ENCODE data around the gene LZTS2. TPM values are rescaled to one million over a fixed set of nuclear protein-coding genes. Genes with fewer than 3 reads are reported as not detected.

LZTS2 gene
- total RNA-seq, 2 experiments from 2014 or later, result 12.0 to 12.5 TPM

- no peak overlapping the region for H3K27ac Mint-ChIP-seq
- intact Hi-C loops (cut with micrococcal nuclease), result no loop called here
- H3K4me3 Mint-ChIP-seq, result no peak overlapping the region
These were observed 50.8 kb downstream of the LZTS2 start for GRCh38 chr10:101050208-101051069.

DNA sequence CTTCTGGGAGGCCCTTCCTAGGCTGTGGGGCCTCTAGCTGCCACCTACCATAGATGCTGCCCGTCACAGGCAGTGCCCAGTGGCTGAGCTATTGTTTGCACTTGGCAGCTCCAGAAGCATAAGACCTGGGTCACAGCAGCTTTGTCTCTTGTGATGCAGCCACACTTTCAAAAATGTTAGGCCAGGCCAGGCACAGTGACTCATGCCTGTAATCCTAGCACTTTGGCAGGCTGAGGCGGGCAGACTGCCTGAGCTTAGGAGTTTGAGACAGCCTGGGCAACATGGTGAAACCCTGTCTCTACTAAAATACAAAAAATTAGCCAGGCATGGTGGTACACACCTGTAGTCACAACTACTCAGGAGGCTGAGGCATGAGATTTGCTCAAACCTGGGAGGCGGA is 52.7 kb downstream of the LZTS2 start:
- no peak overlapping the region for H3K4me3 Mint-ChIP-seq
- H3K9me3 Mint-ChIP-seq, result no peaks in the 10 kb centered on the region
- DNase-seq, result no peak
- POLR2A ChIA-PET, result interaction anchor here (1.6 kb wide), 1 partner anchor 9 kb away, joined by 5 read pairs; the partner anchor contains the start of gene KAZALD1
- peaks cover 4% of the 10 kb centered on the region for H3K36me3 Mint-ChIP-seq
- peaks cover 15% of the 10 kb centered on the region for H3K4me1 Mint-ChIP-seq (ENCODE audit: low read depth)
- CTCF ChIA-PET, result interaction anchor here (0.8 to 28.4 kb wide), 14 partner anchors 9 to 109 kb away, joined by 3 to 559 read pairs (median 7); partner anchors contain the start of genes KAZALD1, PDZD7 and SFXN3
- intact Hi-C loops (cut with micrococcal nuclease), result no loop called here
- no peak overlapping the region for H3K27ac Mint-ChIP-seq
- H3K27me3 Mint-ChIP-seq, result peaks cover 35% of the 10 kb centered on the region

More at GRCh38 chr10:101050208-101051069, 50.8 kb downstream of the LZTS2 start:
- DNase-seq, result peak; percentile 84
- POLR2A ChIA-PET, result interaction anchor here (0.6 to 1.6 kb wide), 2 partner anchors 11 to 32 kb away, joined by 4 to 5 read pairs; partner anchors contain the start of gene KAZALD1
- Mint-ChIP-seq H3K9me3 (no peaks in the 10 kb centered on the region), H3K36me3 (peaks cover 4% of the 10 kb centered on the region), H3K27me3 (peaks cover 47% of the 10 kb centered on the region), H3K4me1 (ENCODE audit: low read depth) (peaks cover 15% of the 10 kb centered on the region)
- CTCF ChIA-PET, result interaction anchor here (0.6 to 28.4 kb wide), 41 partner anchors 7 to 532 kb away, joined by 3 to 559 read pairs (median 4); partner anchors contain the start of genes KAZALD1, PDZD7 and SFXN3

- DNase-seq, result no peak
- H3K27me3 Mint-ChIP-seq, result peaks cover 24% of the 10 kb centered on the region
- H3K4me1 Mint-ChIP-seq (ENCODE audit: low read depth), result peaks cover 12% of the 10 kb centered on the region
- H3K36me3 Mint-ChIP-seq, result peaks cover 4% of the 10 kb centered on the region
- intact Hi-C loops (cut with micrococcal nuclease), result no loop called here
- no peaks in the 10 kb centered on the region for H3K9me3 Mint-ChIP-seq
- POLR2A ChIA-PET, result no interaction called here
- CTCF ChIA-PET, result interaction anchor here (5.1 to 28.4 kb wide), 2 partner anchors 11 to 14 kb away, joined by 56 to 559 read pairs; partner anchors contain the start of gene KAZALD1
- H3K27ac Mint-ChIP-seq, result no peak overlapping the region
- no peak overlapping the region for H3K4me3 Mint-ChIP-seq
These were observed 53.9 kb downstream of the LZTS2 start for GRCh38 chr10:101053516-101053915.

DNA sequence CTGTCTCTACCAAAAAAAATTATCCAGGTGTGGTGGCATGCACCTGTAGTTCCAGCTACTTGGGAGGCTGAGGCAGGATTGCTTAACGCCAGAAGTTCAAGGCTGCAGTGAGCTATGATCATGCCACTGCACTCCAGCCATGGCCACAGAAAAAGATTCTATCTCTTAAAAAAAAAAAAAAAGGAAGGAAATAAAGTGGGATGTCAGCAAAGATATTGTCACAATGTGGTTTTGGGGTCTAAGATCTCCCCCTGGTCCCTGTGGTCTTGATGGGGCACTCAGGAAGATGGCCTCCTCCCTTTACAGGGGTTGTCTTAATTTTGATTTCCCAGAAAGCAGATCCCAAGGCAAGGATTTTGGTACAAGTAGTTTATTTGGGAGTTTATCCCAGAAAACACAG is 54.7 kb downstream of the LZTS2 start:
- CTCF ChIA-PET, result interaction anchor here (1.2 to 28.4 kb wide), 4 partner anchors 8 to 35 kb away, joined by 5 to 559 read pairs (median 8); partner anchors contain the start of gene KAZALD1
- Mint-ChIP-seq H3K4me3 (no peak overlapping the region), H3K27ac (no peak overlapping the region), H3K9me3 (no peaks in the 10 kb centered on the region), H3K4me1 (ENCODE audit: low read depth) (peaks cover 13% of the 10 kb centered on the region), H3K36me3 (peaks cover 4% of the 10 kb centered on the region), H3K27me3 (peaks cover 15% of the 10 kb centered on the region)
- DNase-seq, result no peak
- intact Hi-C loops (cut with micrococcal nuclease), result no loop called here
- POLR2A ChIA-PET, result no interaction called here

- Mint-ChIP-seq H3K9me3 (no peaks in the 10 kb centered on the region), H3K36me3 (peaks cover 4% of the 10 kb centered on the region), H3K27me3 (peaks cover 10% of the 10 kb centered on the region), H3K4me1 (ENCODE audit: low read depth) (peaks cover 15% of the 10 kb centered on the region), H3K27ac (no peak overlapping the region), H3K4me3 (no peak overlapping the region)
- intact Hi-C loops (cut with micrococcal nuclease), result no loop called here
- no peak for DNase-seq
- ChIA-PET CTCF (interaction anchor here (1.2 to 28.4 kb wide), 5 partner anchors 8 to 36 kb away, joined by 5 to 559 read pairs (median 9); partner anchors contain the start of gene KAZALD1), POLR2A (no interaction called here)
These were observed 55.3 kb downstream of the LZTS2 start for GRCh38 chr10:101054876-101055275.

DNA sequence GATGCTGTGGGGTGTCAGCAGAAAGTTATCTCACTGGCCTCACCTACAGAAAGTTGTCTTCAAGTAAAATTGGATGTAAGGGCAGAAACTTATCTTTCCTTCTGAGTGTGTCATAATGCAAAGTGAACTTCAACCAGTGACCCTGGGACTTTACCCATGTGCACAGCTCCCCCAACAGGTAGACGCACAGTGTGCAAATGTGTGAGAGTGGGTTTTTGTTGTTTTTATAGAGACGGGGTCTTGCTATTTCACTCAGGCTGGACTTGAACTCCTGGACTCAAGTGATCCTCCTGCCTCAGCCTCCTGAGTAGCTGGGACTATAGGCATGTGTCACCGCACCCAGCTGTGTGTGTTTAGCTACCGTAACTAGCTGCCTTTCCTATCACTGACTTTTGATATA is 55.8 kb downstream of the LZTS2 start:
- ChIA-PET CTCF (interaction anchor here (1.0 to 2.0 kb wide), 5 partner anchors 9 to 39 kb away, joined by 5 to 10 read pairs (median 6); no protein-coding TSS in a partner anchor), POLR2A (no interaction called here)
- peaks cover 4% of the 10 kb centered on the region for H3K36me3 Mint-ChIP-seq
- H3K27me3 Mint-ChIP-seq, result peaks cover 8% of the 10 kb centered on the region
- no peak overlapping the region for H3K4me3 Mint-ChIP-seq
- no peak overlapping the region for H3K27ac Mint-ChIP-seq
- H3K4me1 Mint-ChIP-seq (ENCODE audit: low read depth), result peaks cover 13% of the 10 kb centered on the region
- H3K9me3 Mint-ChIP-seq, result no peaks in the 10 kb centered on the region
- DNase-seq, result no peak
- intact Hi-C loops (cut with micrococcal nuclease), result no loop called here

- Mint-ChIP-seq H3K36me3 (peaks cover 4% of the 10 kb centered on the region), H3K27ac (no peak overlapping the region), H3K9me3 (no peaks in the 10 kb centered on the region), H3K4me3 (no peak overlapping the region), H3K27me3 (no peaks in the 10 kb centered on the region), H3K4me1 (ENCODE audit: low read depth) (peaks cover 10% of the 10 kb centered on the region)
- CTCF ChIA-PET, result interaction anchor here (1.0 to 16.0 kb wide), 6 partner anchors 10 to 84 kb away, joined by 6 to 559 read pairs (median 27); partner anchors contain the start of genes PDZD7 and SFXN3
- no peak for DNase-seq
- POLR2A ChIA-PET, result interaction anchor here (0.5 to 1.0 kb wide), 2 partner anchors 13 to 32 kb away, joined by 3 read pairs; no protein-coding TSS in a partner anchor
- intact Hi-C loops (cut with micrococcal nuclease), result no loop called here
These were observed 57.0 kb downstream of the LZTS2 start for GRCh38 chr10:101056365-101057151.

Small RNA genes lying within 50 kb of the gene (microRNA-seq; reads per million reads assigned to microRNA genes)
- gene MIR608 (ENCODE audit: borderline microRNAs expressed, borderline number of aligned reads, borderline replicate concordance), result not detected

Other genes starting within 250 kb of the LZTS2 start
- gene SLF2, start 86.8 kb upstream of the LZTS2 start, total RNA-seq, result 10 to 100 TPM; 33.9 to 35.9 TPM
- under 1 TPM; 0.58 to 0.74 TPM for gene SEMA4G, start 30.3 kb upstream of the LZTS2 start, total RNA-seq
- 10 to 100 TPM; 47.0 to 50.1 TPM for gene MRPL43, start 12.3 kb upstream of the LZTS2 start, total RNA-seq
- gene TWNK, start 12.3 kb upstream of the LZTS2 start, total RNA-seq, result 10 to 100 TPM; 12.8 to 14.0 TPM
- under 1 TPM; 0.31 to 0.93 TPM for gene PDZD7, start 31.3 kb downstream of the LZTS2 start, total RNA-seq
- gene SFXN3, start 31.4 kb downstream of the LZTS2 start, total RNA-seq, result 10 to 100 TPM; 40.4 to 41.9 TPM
- 1 to 10 TPM in 1 of 2 experiments, under 1 TPM in 1; 0.58 to 1.3 TPM for gene KAZALD1, start 62.2 kb downstream of the LZTS2 start, total RNA-seq
- gene TLX1, start 131.5 kb downstream of the LZTS2 start, total RNA-seq, result not detected
- gene LBX1, start 229.7 kb downstream of the LZTS2 start, total RNA-seq, result not detected

All from activated CD4-positive, alpha-beta memory T cell treated with anti-CD3 and anti-CD28 coated beads for 36 hours (primary cell).